Choroid plexus epithelial cell (primary cell): Measurements from ENCODE around the gene NSMF.

Experiments
- DNase-seq: peaks from one replicate; pipeline ENCODE4 v3.0.0-alpha.2; 2010; ENCODE audit warnings: low read depth
- H3K4me3 ChIP-seq: 2 replicates; pipeline ENCODE4 v1.5.1; 2011; ENCODE audit warnings: low read depth, mild to moderate bottlenecking, control low read depth, low read length, moderate library complexity
- TF ChIP-seq, protein P1 (sequence below): conservative IDR thresholded peaks from 2 replicates; pipeline ENCODE4 v1.5.1; 2011; ENCODE audit warnings: low read depth, mild to moderate bottlenecking, control low read depth, inconsistent platforms, low read length, moderate library complexity

Gene NSMF

DNA sequence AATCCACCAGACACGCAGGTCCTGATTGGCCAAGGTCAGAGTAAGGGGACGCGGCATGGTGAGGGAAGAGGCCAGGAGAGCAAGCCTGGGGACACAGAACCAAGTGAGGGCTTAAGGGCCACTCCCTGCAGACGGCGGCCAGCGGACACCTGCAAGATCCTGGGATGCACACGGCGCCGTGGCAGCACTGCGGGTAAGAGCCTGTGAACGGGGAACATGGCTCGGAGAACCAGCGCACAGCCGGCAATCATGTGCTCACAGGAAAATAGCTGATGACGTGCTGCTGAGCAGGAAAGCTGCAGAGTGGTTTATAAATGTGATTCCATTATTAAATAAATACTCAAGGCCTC is 27.0 kb upstream of the NSMF start:
- TF ChIP-seq, protein P1, sequence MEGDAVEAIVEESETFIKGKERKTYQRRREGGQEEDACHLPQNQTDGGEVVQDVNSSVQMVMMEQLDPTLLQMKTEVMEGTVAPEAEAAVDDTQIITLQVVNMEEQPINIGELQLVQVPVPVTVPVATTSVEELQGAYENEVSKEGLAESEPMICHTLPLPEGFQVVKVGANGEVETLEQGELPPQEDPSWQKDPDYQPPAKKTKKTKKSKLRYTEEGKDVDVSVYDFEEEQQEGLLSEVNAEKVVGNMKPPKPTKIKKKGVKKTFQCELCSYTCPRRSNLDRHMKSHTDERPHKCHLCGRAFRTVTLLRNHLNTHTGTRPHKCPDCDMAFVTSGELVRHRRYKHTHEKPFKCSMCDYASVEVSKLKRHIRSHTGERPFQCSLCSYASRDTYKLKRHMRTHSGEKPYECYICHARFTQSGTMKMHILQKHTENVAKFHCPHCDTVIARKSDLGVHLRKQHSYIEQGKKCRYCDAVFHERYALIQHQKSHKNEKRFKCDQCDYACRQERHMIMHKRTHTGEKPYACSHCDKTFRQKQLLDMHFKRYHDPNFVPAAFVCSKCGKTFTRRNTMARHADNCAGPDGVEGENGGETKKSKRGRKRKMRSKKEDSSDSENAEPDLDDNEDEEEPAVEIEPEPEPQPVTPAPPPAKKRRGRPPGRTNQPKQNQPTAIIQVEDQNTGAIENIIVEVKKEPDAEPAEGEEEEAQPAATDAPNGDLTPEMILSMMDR = no peak
- H3K4me3 ChIP-seq = no peak overlapping the region
- DNase-seq = no peak

DNA sequence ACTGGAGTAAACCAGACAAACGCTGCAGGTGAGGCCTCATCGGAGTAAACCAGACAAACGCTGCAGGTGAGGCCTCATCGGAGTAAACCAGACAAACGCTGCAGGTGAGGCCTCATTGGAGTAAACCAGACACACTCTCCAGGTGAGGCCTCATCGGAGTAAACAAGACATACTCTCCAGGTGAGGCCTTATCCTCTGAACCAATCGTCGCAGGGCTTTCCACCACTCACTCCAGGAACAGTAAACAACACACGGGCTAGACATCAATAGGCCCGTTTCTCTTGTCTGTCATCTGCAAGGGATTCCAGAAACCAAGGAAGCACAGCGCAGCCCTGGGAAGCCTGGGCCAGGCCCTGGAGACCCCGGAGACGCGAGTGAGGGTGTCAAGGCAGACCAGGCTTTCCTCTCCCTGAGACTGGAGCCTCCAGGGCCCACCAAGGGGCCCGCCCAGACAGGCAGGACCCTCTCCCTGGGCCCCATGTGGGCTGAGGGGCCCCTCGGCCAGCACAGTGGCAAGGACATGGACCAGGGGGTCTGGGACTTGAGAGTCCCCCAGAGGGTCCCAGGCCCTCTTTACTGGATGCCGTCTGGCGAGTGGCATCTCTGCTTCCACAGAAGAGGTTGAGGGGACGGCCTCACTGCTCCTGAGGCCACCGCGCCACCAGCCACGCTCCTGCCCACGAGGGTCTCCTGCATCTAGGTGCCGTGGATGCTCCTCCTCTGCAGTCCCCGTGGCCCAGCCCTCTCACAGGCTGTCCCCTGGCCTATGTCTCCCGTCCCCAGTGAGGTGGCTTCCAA is 26.4 kb upstream of the NSMF start:
- TF ChIP-seq, protein P1 = no peak
- DNase-seq = no peak
- no peak overlapping the region for H3K4me3 ChIP-seq

DNA sequence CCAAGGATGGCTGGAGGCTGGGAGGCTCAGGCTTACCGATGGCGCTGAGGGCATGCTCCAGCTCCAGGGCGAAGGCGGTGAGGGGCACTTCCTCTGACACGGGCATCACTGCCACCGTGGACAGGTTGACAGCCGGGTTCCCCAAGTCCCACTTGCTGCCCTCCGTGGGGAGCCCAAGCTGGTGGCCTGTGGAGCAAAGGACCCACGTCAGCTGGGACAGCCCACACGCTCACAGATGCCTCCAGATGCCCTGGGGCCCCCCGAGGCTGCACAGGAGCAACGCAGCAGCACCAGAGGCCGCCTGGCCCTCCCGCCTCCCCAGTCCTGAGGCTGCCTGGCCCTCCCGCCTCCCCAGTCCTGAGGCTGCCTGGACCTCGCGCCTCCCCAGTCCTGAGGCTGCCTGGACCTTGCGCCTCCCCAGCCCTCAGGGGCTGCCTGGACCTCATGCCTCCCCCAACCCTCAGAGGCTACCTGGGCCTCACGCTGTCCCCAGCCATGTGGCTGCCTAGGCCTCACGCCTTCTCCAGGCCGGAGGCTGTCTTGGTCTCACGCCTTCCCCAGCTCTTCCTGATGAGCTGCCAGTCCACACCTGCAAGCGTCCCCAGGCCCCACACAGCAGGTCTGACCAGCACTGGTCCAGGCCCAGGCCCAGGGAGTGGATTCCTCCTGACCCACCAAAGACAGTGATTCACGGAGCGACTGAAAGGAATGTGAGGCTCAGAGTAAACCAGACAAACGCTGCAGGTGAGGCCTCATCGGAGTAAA is 25.6 kb upstream of the NSMF start:
- TF ChIP-seq, protein P1 = no peak
- H3K4me3 ChIP-seq = no peak overlapping the region
- DNase-seq = no peak

DNA sequence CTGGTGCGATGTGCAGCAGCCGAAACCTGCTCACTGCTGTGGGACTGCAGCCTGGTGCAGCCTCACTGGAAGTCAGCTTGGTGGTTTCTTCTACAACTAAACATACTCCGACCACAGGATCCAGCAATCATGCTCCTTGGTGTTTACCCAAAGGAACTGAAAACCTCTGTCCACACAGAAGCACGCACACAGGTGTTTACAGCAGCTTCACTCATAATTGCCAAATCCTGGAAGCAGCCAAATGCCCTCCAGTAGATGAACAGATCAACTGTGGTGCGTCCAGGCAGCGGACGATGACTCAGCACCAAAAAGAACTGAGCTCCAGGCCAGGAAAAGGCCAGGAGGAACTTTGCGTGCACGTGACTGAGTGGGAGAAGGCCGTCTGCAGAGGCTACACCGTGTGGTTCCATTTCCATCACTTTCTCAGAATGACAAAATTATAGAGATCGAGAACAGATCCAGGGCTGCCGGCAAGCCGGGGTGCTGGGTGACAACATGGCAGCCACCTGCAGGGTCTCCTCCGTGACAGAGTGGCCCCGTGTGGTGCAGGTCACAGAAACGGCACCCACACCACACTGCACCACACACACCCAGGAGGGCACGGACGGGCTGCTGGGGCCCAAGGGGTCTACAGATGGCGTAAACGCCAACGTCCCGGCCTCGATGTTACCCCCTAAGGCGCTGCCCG is 23.1 kb upstream of the NSMF start:
- TF ChIP-seq, protein P1 = no peak
- H3K4me3 ChIP-seq = no peak overlapping the region
- DNase-seq = peak; percentile 84

DNA sequence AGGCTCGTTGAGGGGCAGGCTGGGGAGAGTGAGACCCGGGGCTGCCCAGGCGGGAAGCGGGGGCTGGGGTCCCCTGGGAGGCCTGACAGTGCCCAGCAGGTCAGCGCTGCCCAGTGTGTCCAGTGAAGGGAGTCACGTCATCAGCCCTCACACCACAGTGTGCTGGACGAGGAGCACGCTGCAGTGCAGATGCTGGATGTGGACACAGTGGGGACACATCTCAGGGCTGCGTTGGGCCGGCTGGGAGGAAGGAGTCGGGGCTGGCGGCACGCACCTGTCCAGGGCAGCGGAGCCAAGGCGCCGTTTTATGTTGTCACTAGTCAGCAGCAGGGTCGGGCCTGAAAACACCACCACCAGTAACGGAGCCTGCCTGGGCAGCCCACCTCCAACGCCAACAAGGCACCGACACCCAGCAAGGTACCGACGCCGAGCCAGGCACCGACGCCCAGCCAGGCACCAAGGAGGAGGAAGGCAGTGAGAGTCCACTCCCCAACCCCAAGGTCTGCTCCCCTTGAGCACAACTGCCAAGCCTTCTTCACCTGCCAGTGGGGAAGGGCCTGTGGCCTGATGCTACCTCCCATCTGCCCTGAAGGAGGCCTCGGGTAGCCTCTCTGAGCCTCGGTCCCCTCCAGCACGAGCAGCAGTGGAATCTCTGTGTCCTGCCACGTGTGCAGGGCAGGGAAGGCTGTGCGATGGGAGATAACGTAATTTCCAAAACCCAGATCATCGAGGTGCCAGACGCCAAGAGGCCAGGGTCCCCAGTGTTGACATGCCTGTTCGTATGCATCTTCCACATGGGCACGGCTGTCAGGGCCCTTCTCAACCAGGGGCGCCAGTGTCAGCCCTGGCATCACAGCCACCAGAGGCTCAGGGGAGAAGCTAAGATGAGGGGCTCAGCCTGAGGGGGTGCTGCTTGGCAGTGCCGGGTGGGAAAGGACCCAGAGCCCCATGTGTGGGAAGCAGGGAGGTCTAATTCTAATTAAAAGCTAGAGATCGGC is 21.9 kb upstream of the NSMF start:
- TF ChIP-seq, protein P1 = no peak
- H3K4me3 ChIP-seq = no peak overlapping the region

More for the DNA sequence above, 21.9 kb upstream of the NSMF start:
- no peak for DNase-seq
